GM21526 (cell line): ENCODE data around the gene GRAMD1B.

ENCODE experiments used
- ATAC-seq: cut with Tn5 transposase; IDR thresholded peaks from one replicate; pipeline ENCODE4 v1.9.1; 2021; ENCODE audit warnings: moderate library complexity; ENCODE audit not compliant: unreplicated experiment, low FRiP score

The GRAMD1B gene

GRCh38 chr11:123429913-123430720, at the start of gene GRAMD1B:
TSS of gene GRAMD1B (plus strand) at chr11:123430269. CDS start at chr11:123430793, 524 bp downstream.
- peak; percentile 69 for ATAC-seq

- ATAC-seq, result no peak
Measured at GRCh38 chr11:123381149-123381548, 48.9 kb upstream of the GRAMD1B start.

GRCh38 chr11:123381817-123382554, 48.1 kb upstream of the GRAMD1B start:
- peak; percentile 73 for ATAC-seq

- no peak for ATAC-seq
Measured at GRCh38 chr11:123382555-123383074, 47.5 kb upstream of the GRAMD1B start.

- ATAC-seq, result no peak
Measured at GRCh38 chr11:123384116-123384515, 46.0 kb upstream of the GRAMD1B start.

GRCh38 chr11:123386796-123387510, 43.1 kb upstream of the GRAMD1B start:
- no peak for ATAC-seq

GRCh38 chr11:123388640-123389039, 41.4 kb upstream of the GRAMD1B start:
- ATAC-seq, result no peak

GRCh38 chr11:123390146-123390545, 39.9 kb upstream of the GRAMD1B start:
- ATAC-seq, result no peak

GRCh38 chr11:123391646-123392348, 38.3 kb upstream of the GRAMD1B start:
- ATAC-seq, result no peak

GRCh38 chr11:123392431-123392830, 37.6 kb upstream of the GRAMD1B start:
- no peak for ATAC-seq

- ATAC-seq, result no peak
Measured at GRCh38 chr11:123392844-123393243, 37.2 kb upstream of the GRAMD1B start.

GRCh38 chr11:123393312-123393927, 36.6 kb upstream of the GRAMD1B start:
- no peak for ATAC-seq

GRCh38 chr11:123404676-123405075, 25.4 kb upstream of the GRAMD1B start:
- ATAC-seq, result no peak

- ATAC-seq, result no peak
Measured at GRCh38 chr11:123405123-123405592, 24.9 kb upstream of the GRAMD1B start.

GRCh38 chr11:123406441-123407129, 23.5 kb upstream of the GRAMD1B start:
- ATAC-seq, result peak; percentile 45

- ATAC-seq, result no peak
Measured at GRCh38 chr11:123407130-123407995, 22.7 kb upstream of the GRAMD1B start.

- no peak for ATAC-seq
Measured at GRCh38 chr11:123407996-123408597, 22.0 kb upstream of the GRAMD1B start.
